HL-60 (cell line): ENCODE results near the gene FBXO9.

ENCODE experiments used
- DNase-seq, 2 experiments: peaks; one replicate each; pipeline ENCODE4 v3.0.0-alpha.2; 2010 to 2020; ENCODE audit warnings: low read depth in 1 of 2, low spot score in 1 of 2
- H3K27ac ChIP-seq: fragments of 250-450 bp; sonication (Bioruptor Pico); replicated peaks from 2 replicates; pipeline ENCODE4 v1.5.1; 2020; ENCODE audit warnings: mild to moderate bottlenecking, moderate library complexity
- H3K27me3 ChIP-seq: fragments of 250-450 bp; sonication (Bioruptor Pico); 2 replicates; pipeline ENCODE4 v1.5.1; 2021; ENCODE audit warnings: mild to moderate bottlenecking, moderate library complexity; ENCODE audit not compliant: insufficient read depth, poor library complexity, severe bottlenecking
- H3K4me3 ChIP-seq: replicated peaks from 2 replicates; pipeline ENCODE4 v1.5.1; 2011; ENCODE audit warnings: mild to moderate bottlenecking, control low read depth, low read length; ENCODE audit not compliant: insufficient read depth
- CTCF ChIP-seq: IDR thresholded peaks from one replicate; pipeline ENCODE4 v1.5.1; 2011; ENCODE audit warnings: low read length, control low read depth, inconsistent platforms; ENCODE audit not compliant: insufficient read depth
- GABPA ChIP-seq: IDR thresholded peaks from 2 replicates; pipeline ENCODE4 v1.6.1; 2012; ENCODE audit warnings: low read depth
- POLR2AphosphoS5 ChIP-seq: IDR thresholded peaks from 2 replicates; pipeline ENCODE4 v1.6.1; 2012; ENCODE audit warnings: low read depth
- REST ChIP-seq: IDR thresholded peaks from 2 replicates; pipeline ENCODE4 v1.6.1; 2012; ENCODE audit warnings: low read depth; ENCODE audit not compliant: insufficient replicate concordance
- SPI1 ChIP-seq: IDR thresholded peaks from 2 replicates; pipeline ENCODE4 v1.6.1; 2012; ENCODE audit warnings: low read depth, mild to moderate bottlenecking, borderline replicate concordance

Gene FBXO9

GRCh38 chr6:53066077-53066417, 843 bp downstream of the FBXO9 start:
- Histone ChIP-seq H3K27me3 (no peaks in the 10 kb centered on the region), H3K27ac (peak overlapping the region; percentile 92), H3K4me3 (peak overlapping the region; percentile 86)
- TF ChIP-seq GABPA (no peak), SPI1 (no peak), REST (no peak)
- DNase-seq = peak in 1 of 2 experiments; percentile 42

GRCh38 chr6:53066874-53067706, 1.9 kb downstream of the FBXO9 start:
- no peak for DNase-seq

GRCh38 chr6:53067849-53068361, 2.7 kb downstream of the FBXO9 start:
- TF ChIP-seq GABPA = no peak
- TF ChIP-seq SPI1 = no peak
- no peak for TF ChIP-seq REST
- no peak for TF ChIP-seq CTCF
- no peak for TF ChIP-seq POLR2AphosphoS5
- Histone ChIP-seq H3K27me3 (no peaks in the 10 kb centered on the region), H3K27ac (peak overlapping the region; percentile 47), H3K4me3 (no peak overlapping the region)
- peak in 1 of 2 experiments; percentile 40 for DNase-seq

More at GRCh38 chr6:53066874-53067706, 1.9 kb downstream of the FBXO9 start:
- H3K27me3 ChIP-seq = no peaks in the 10 kb centered on the region
- H3K27ac ChIP-seq = peak overlapping the region; percentile 47
- TF ChIP-seq REST = no peak
- no peak for TF ChIP-seq POLR2AphosphoS5
- no peak for TF ChIP-seq GABPA
- no peak for TF ChIP-seq SPI1
- no peak for TF ChIP-seq CTCF
- H3K4me3 ChIP-seq = peak overlapping the region; percentile 86
